ENCODE measurements around the gene NDUFA5. TPM values are rescaled to one million over a fixed set of nuclear protein-coding genes. Genes with fewer than 3 reads are reported as not detected.

The NDUFA5 gene
- total RNA-seq, 1 donor from 2014 or later = 20.1 TPM

GRCh38 chr7:123580406-123581161 is 23.0 kb upstream of the NDUFA5 start:
- no peak overlapping the region for H3K4me3 ChIP-seq
- H3K27ac ChIP-seq = no peak overlapping the region
- TF ChIP-seq, protein P1, sequence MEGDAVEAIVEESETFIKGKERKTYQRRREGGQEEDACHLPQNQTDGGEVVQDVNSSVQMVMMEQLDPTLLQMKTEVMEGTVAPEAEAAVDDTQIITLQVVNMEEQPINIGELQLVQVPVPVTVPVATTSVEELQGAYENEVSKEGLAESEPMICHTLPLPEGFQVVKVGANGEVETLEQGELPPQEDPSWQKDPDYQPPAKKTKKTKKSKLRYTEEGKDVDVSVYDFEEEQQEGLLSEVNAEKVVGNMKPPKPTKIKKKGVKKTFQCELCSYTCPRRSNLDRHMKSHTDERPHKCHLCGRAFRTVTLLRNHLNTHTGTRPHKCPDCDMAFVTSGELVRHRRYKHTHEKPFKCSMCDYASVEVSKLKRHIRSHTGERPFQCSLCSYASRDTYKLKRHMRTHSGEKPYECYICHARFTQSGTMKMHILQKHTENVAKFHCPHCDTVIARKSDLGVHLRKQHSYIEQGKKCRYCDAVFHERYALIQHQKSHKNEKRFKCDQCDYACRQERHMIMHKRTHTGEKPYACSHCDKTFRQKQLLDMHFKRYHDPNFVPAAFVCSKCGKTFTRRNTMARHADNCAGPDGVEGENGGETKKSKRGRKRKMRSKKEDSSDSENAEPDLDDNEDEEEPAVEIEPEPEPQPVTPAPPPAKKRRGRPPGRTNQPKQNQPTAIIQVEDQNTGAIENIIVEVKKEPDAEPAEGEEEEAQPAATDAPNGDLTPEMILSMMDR (IDR thresholded peaks at IDR 0.05) = peak in 2 of 3 experiments; percentile 37 to 48
- no peaks in the 10 kb centered on the region for H3K4me1 ChIP-seq
- no peaks in the 10 kb centered on the region for H3K36me3 ChIP-seq
- no peaks in the 10 kb centered on the region for H3K27me3 ChIP-seq
- intact Hi-C loops (cut with DNase I) = no loop called here
- no peak for DNase-seq (ENCODE audit: low spot score in 2 of 2)
- no peaks in the 10 kb centered on the region for H3K9me3 ChIP-seq

- no peak for DNase-seq (ENCODE audit: low spot score in 2 of 2)
- Histone ChIP-seq H3K4me1 (no peaks in the 10 kb centered on the region), H3K27me3 (no peaks in the 10 kb centered on the region), H3K9me3 (no peaks in the 10 kb centered on the region), H3K4me3 (no peak overlapping the region), H3K36me3 (no peaks in the 10 kb centered on the region), H3K27ac (no peak overlapping the region)
- TF ChIP-seq, protein P1 (IDR thresholded peaks at IDR 0.05) = no peak
- intact Hi-C loops (cut with DNase I) = no loop called here
Measured at GRCh38 chr7:123579416-123579815, 21.8 kb upstream of the NDUFA5 start.

- intact Hi-C loops (cut with DNase I) = no loop called here
- TF ChIP-seq, protein P1 (IDR thresholded peaks at IDR 0.05) = no peak
- no peaks in the 10 kb centered on the region for H3K4me1 ChIP-seq
- no peaks in the 10 kb centered on the region for H3K9me3 ChIP-seq
- no peak overlapping the region for H3K4me3 ChIP-seq
- DNase-seq (ENCODE audit: low spot score in 2 of 2) = no peak
- H3K27me3 ChIP-seq = no peaks in the 10 kb centered on the region
- no peaks in the 10 kb centered on the region for H3K36me3 ChIP-seq
- no peak overlapping the region for H3K27ac ChIP-seq
Measured at GRCh38 chr7:123573896-123574467, 16.4 kb upstream of the NDUFA5 start.

DNA sequence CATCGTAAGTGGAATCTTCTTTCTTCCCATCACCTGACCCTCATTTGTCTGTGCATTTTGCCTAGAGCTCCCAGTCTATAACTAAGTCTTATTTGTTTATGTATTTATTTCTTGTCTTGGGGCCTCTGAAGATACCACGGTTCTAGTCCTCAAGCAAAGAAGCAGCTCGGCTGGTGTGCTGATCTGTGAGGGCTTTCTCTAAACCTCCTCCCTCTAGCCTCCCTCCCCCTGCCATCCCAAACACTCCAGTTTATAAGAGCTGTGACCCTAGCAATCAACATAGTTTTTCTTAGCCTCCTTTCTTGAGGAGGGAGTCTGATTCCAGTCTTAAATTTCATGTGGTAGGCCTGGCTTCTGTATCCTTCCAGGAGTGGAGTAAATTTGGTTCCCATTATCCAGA is 15.7 kb upstream of the NDUFA5 start:
- intact Hi-C loops (cut with DNase I) = no loop called here
- no peaks in the 10 kb centered on the region for H3K27me3 ChIP-seq
- H3K9me3 ChIP-seq = no peaks in the 10 kb centered on the region
- no peak overlapping the region for H3K4me3 ChIP-seq
- TF ChIP-seq, protein P1 (IDR thresholded peaks at IDR 0.05) = no peak
- no peaks in the 10 kb centered on the region for H3K4me1 ChIP-seq
- no peak overlapping the region for H3K27ac ChIP-seq
- no peak for DNase-seq (ENCODE audit: low spot score in 2 of 2)
- H3K36me3 ChIP-seq = no peaks in the 10 kb centered on the region

GRCh38 chr7:123571684-123572083 is 14.1 kb upstream of the NDUFA5 start:
- intact Hi-C loops (cut with DNase I) = no loop called here
- Histone ChIP-seq H3K9me3 (no peaks in the 10 kb centered on the region), H3K4me1 (no peaks in the 10 kb centered on the region)

More at GRCh38 chr7:123571684-123572083, 14.1 kb upstream of the NDUFA5 start:
- no peak for DNase-seq (ENCODE audit: low spot score in 2 of 2)
- TF ChIP-seq, protein P1 (IDR thresholded peaks at IDR 0.05) = no peak
- no peak overlapping the region for H3K27ac ChIP-seq
- H3K36me3 ChIP-seq = no peaks in the 10 kb centered on the region
- no peaks in the 10 kb centered on the region for H3K27me3 ChIP-seq
- H3K4me3 ChIP-seq = no peak overlapping the region
